Hepatocyte (in vitro differentiated cells): ENCODE measurements around the gene AMBN. TPM values are rescaled to one million over a fixed set of nuclear protein-coding genes. Genes with fewer than 3 reads are reported as not detected.

Source experiments
- DNase-seq: peaks from one replicate; pipeline ENCODE4 v3.0.0-alpha.2; 2016; ENCODE audit warnings: low spot score
- H2AFZ ChIP-seq: fragments of 200-600 bp; sonication (generic); 2 replicates; pipeline ENCODE4 v1.6.0; 2016; ENCODE audit warnings: antibody characterized with exemption, mild to moderate bottlenecking
- H3K27ac ChIP-seq: fragments of 200-600 bp; sonication (generic); 2 replicates; pipeline ENCODE4 v1.5.1; 2016; ENCODE audit warnings: mild to moderate bottlenecking
- H3K27me3 ChIP-seq: fragments of 200-600 bp; sonication (generic); 2 replicates; pipeline ENCODE4 v1.6.1; 2016
- H3K36me3 ChIP-seq: fragments of 200-600 bp; sonication (generic); replicated peaks from 2 replicates; pipeline ENCODE4 v1.5.1; 2016; ENCODE audit warnings: low read depth; ENCODE audit not compliant: insufficient read depth
- H3K4me1 ChIP-seq: fragments of 200-600 bp; sonication (generic); 2 replicates; pipeline ENCODE4 v1.5.1; 2016; ENCODE audit warnings: mild to moderate bottlenecking, moderate library complexity; ENCODE audit not compliant: insufficient read depth
- H3K4me2 ChIP-seq: fragments of 200-600 bp; sonication (generic); 2 replicates; pipeline ENCODE4 v1.6.0; 2016
- H3K4me3 ChIP-seq: fragments of 200-600 bp; sonication (generic); 2 replicates; pipeline ENCODE4 v1.5.1; 2016; ENCODE audit warnings: mild to moderate bottlenecking
- H3K79me2 ChIP-seq: fragments of 200-600 bp; sonication (generic); 2 replicates; pipeline ENCODE4 v1.6.0; 2017; ENCODE audit warnings: mild to moderate bottlenecking
- H3K9me2 ChIP-seq: fragments of 200-600 bp; sonication (generic); replicated peaks from 2 replicates; pipeline ENCODE4 v1.6.0; 2017; ENCODE audit warnings: mild to moderate bottlenecking; ENCODE audit not compliant: insufficient read depth
- H3K9me3 ChIP-seq: fragments of 200-600 bp; sonication (generic); 2 replicates; pipeline ENCODE4 v1.5.1; 2016; ENCODE audit warnings: low read depth, mild to moderate bottlenecking
- H4K20me1 ChIP-seq: fragments of 200-600 bp; sonication (generic); 2 replicates; pipeline ENCODE4 v1.6.0; 2016; ENCODE audit warnings: mild to moderate bottlenecking; ENCODE audit not compliant: insufficient read depth, poor library complexity, severe bottlenecking
- CTCF ChIP-seq: fragments of 200-600 bp; sonication (generic); IDR thresholded peaks from 2 replicates; pipeline ENCODE4 v1.5.1; 2016; ENCODE audit warnings: antibody characterized with exemption, mild to moderate bottlenecking; ENCODE audit not compliant: poor library complexity
- EZH2 ChIP-seq: fragments of 200-600 bp; sonication (generic); IDR thresholded peaks from 2 replicates; pipeline ENCODE4 v1.6.1; 2016; ENCODE audit warnings: antibody characterized with exemption, mild to moderate bottlenecking, borderline replicate concordance
- EZH2phosphoT487 ChIP-seq: fragments of 200-600 bp; sonication (generic); IDR thresholded peaks from one replicate; pipeline ENCODE4 v1.6.1; 2018; ENCODE audit warnings: antibody characterized with exemption, mild to moderate bottlenecking, low read depth, moderate library complexity; ENCODE audit not compliant: unreplicated experiment, severe bottlenecking
- WGBS: methylation state at CpG from one replicate; pipeline ENCODE4 v1.1.6; 2016; ENCODE audit warnings: low lambda C conversion rate; ENCODE audit errors: missing lambda C conversion rate; 5-methylcytosine and 5-hydroxymethylcytosine counted together
- polyA plus RNA-seq: library from polyadenylated mRNA; unstranded; fragments of >200 nt; fragmentation: Nextera tagmentation; extraction: Ambion mirVana; gene quantifications from 2 replicates; pipeline ENCODE4 v1.2.1, GENCODE V29; 2016
- total RNA-seq: library from RNA; depleted of rRNA; stranded (reverse); fragments of >200 nt; gene quantifications from 2 replicates; pipeline ENCODE4 v1.2.3, GENCODE V29; 2014

AMBN gene
- total and polyA plus RNA-seq, 2 experiments from 2014 or later = not detected

- Histone ChIP-seq H3K9me2 (no peaks in the 10 kb centered on the region), H3K36me3 (no peaks in the 10 kb centered on the region), H3K27ac (no peak overlapping the region), H3K79me2 (no peaks in the 10 kb centered on the region), H4K20me1 (no peaks in the 10 kb centered on the region), H3K27me3 (no peaks in the 10 kb centered on the region), H2AFZ (no peak overlapping the region), H3K9me3 (no peaks in the 10 kb centered on the region), H3K4me1 (no peaks in the 10 kb centered on the region), H3K4me3 (no peak overlapping the region), H3K4me2 (no peak overlapping the region)
- TF ChIP-seq CTCF = no peak
- TF ChIP-seq EZH2phosphoT487 = no peak
- TF ChIP-seq EZH2 = no peak
- DNase-seq = no peak
- 36% methylated on average over 2 of the region's 2 CpGs for WGBS
Observed at GRCh38 chr4:70571772-70572171, 20.3 kb upstream of the AMBN start.

- no peaks in the 10 kb centered on the region for H3K27me3 ChIP-seq
- TF ChIP-seq EZH2phosphoT487 (no peak), EZH2 (no peak), CTCF (no peak)
- H4K20me1 ChIP-seq = no peaks in the 10 kb centered on the region
- no peak overlapping the region for H2AFZ ChIP-seq
- no peaks in the 10 kb centered on the region for H3K9me2 ChIP-seq
- H3K4me1 ChIP-seq = no peaks in the 10 kb centered on the region
- H3K36me3 ChIP-seq = no peaks in the 10 kb centered on the region
- H3K79me2 ChIP-seq = no peaks in the 10 kb centered on the region
- H3K27ac ChIP-seq = no peak overlapping the region
- no peak for DNase-seq
- no peak overlapping the region for H3K4me2 ChIP-seq
- H3K4me3 ChIP-seq = no peak overlapping the region
- H3K9me3 ChIP-seq = no peaks in the 10 kb centered on the region
Observed at GRCh38 chr4:70575964-70576363, 16.1 kb upstream of the AMBN start.

GRCh38 chr4:70577220-70577927, 14.7 kb upstream of the AMBN start:
- no peak overlapping the region for H3K4me2 ChIP-seq
- no peaks in the 10 kb centered on the region for H3K27me3 ChIP-seq
- no peaks in the 10 kb centered on the region for H3K36me3 ChIP-seq
- no peaks in the 10 kb centered on the region for H3K9me3 ChIP-seq
- H3K79me2 ChIP-seq = no peaks in the 10 kb centered on the region
- peak; percentile 11 for DNase-seq
- TF ChIP-seq EZH2 (no peak), CTCF (no peak), EZH2phosphoT487 (no peak)
- no peaks in the 10 kb centered on the region for H3K9me2 ChIP-seq
- H3K4me3 ChIP-seq = no peak overlapping the region
- H2AFZ ChIP-seq = no peak overlapping the region
- no peak overlapping the region for H3K27ac ChIP-seq
- 25% methylated on average over 6 of the region's 6 CpGs for whole genome bisulfite sequencing
- no peaks in the 10 kb centered on the region for H3K4me1 ChIP-seq
- H4K20me1 ChIP-seq = no peaks in the 10 kb centered on the region

GRCh38 chr4:70581980-70582379, 10.1 kb upstream of the AMBN start:
- 100% methylated on average over 2 of the region's 2 CpGs for WGBS
- Histone ChIP-seq H3K36me3 (no peaks in the 10 kb centered on the region), H3K9me3 (no peaks in the 10 kb centered on the region)

More at GRCh38 chr4:70581980-70582379, 10.1 kb upstream of the AMBN start:
- Histone ChIP-seq H3K4me2 (no peak overlapping the region), H3K4me3 (no peak overlapping the region), H2AFZ (no peak overlapping the region), H4K20me1 (no peaks in the 10 kb centered on the region), H3K27ac (no peak overlapping the region), H3K9me2 (no peaks in the 10 kb centered on the region), H3K4me1 (no peaks in the 10 kb centered on the region), H3K79me2 (no peaks in the 10 kb centered on the region), H3K27me3 (no peaks in the 10 kb centered on the region)
- TF ChIP-seq EZH2phosphoT487 (no peak), EZH2 (no peak), CTCF (no peak)
- DNase-seq = no peak
